GM12864 (cell line): Measurements from ENCODE around the gene LCOR.

ENCODE experiments used
- DNase-seq: peaks from one replicate; pipeline ENCODE4 v3.0.0-alpha.2; 2011; ENCODE audit warnings: low read depth
- H3K4me3 ChIP-seq: 2 replicates; pipeline ENCODE4 v1.5.1; 2011; ENCODE audit warnings: mild to moderate bottlenecking, low read depth, low read length, control low read depth
- CTCF ChIP-seq: IDR thresholded peaks from 2 replicates; pipeline ENCODE4 v1.5.1; 2011; ENCODE audit warnings: low read depth, mild to moderate bottlenecking, moderate library complexity, low read length, control low read depth, inconsistent platforms; ENCODE audit errors: missing control alignments

LCOR gene

DNA sequence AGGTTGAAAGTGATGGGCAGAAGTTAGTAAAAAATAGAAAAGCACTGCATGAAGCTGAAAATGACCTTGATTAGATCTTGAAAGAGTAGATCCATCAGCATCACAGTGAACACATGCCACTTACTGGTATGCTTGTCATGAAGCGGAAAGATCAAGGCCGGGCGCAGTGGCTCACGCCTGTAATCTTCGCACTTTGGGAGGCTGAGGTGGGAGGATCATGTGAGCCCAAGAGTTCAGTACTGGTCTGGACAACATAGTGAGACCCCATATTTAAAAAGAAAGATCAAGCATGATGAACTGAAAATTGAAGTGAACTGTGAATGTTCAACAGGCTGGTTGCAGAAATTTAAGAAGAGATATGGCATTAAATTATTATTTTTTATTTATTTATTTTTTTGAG, 18.0 kb downstream of the LCOR start:
- no peak for TF ChIP-seq CTCF
- H3K4me3 ChIP-seq: no peak overlapping the region
- no peak for DNase-seq

GRCh38 chr10:96850825-96851224, 18.7 kb downstream of the LCOR start:
- no peak for DNase-seq
- H3K4me3 ChIP-seq: no peak overlapping the region
- TF ChIP-seq CTCF: no peak

GRCh38 chr10:96851281-96851680, 19.2 kb downstream of the LCOR start:
- no peak for DNase-seq
- H3K4me3 ChIP-seq: no peak overlapping the region
- TF ChIP-seq CTCF: no peak

GRCh38 chr10:96856317-96856716, 24.2 kb downstream of the LCOR start:
- H3K4me3 ChIP-seq: no peak overlapping the region
- no peak for TF ChIP-seq CTCF
- DNase-seq: no peak

DNA sequence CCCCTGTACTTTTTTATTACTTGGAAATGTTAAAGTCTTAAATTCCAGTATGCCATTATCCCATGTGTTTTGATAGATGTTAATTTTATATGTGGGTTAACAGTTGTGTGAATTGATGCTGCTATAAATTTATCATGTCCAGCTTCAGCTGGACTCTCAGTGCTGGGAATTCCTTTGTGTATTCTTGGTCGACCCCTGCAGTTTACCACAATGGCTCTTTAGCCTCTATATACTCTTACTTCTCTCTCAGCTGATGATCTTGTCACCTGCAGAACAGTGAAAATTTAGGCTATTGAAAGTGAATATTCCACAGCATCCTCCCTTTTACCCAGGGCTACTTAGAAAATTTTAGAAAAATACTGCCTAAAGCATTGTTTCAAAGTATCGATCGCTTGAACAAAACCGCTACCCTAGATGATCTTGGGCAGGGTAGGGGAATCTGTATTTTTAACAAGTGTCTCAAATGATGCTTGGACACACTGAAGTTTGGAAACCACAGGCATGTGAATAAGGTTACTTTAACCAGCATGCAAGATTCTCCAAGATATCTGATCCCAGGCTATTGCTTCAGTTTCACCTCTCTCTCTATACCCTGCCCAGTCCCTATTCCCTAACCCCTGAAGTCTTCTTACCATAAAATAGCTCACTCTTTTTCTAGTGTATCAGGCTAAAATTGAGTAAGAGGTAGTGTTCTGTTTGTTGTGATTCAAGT, 25.4 kb downstream of the LCOR start:
- no peak for DNase-seq
- H3K4me3 ChIP-seq: no peak overlapping the region
- no peak for TF ChIP-seq CTCF

GRCh38 chr10:96858038-96858705, 26.1 kb downstream of the LCOR start:
- no peak for TF ChIP-seq CTCF
- DNase-seq: no peak
- H3K4me3 ChIP-seq: no peak overlapping the region

GRCh38 chr10:96858706-96859050, 26.6 kb downstream of the LCOR start:
- H3K4me3 ChIP-seq: no peak overlapping the region
- TF ChIP-seq CTCF: no peak
- DNase-seq: no peak
